ENCODE data around the gene ATN1. TPM values are rescaled to one million over a fixed set of nuclear protein-coding genes. Genes with fewer than 3 reads are reported as not detected.

The ATN1 gene
- total RNA-seq, 1 donor from 2014 or later = 8.9 TPM

DNA sequence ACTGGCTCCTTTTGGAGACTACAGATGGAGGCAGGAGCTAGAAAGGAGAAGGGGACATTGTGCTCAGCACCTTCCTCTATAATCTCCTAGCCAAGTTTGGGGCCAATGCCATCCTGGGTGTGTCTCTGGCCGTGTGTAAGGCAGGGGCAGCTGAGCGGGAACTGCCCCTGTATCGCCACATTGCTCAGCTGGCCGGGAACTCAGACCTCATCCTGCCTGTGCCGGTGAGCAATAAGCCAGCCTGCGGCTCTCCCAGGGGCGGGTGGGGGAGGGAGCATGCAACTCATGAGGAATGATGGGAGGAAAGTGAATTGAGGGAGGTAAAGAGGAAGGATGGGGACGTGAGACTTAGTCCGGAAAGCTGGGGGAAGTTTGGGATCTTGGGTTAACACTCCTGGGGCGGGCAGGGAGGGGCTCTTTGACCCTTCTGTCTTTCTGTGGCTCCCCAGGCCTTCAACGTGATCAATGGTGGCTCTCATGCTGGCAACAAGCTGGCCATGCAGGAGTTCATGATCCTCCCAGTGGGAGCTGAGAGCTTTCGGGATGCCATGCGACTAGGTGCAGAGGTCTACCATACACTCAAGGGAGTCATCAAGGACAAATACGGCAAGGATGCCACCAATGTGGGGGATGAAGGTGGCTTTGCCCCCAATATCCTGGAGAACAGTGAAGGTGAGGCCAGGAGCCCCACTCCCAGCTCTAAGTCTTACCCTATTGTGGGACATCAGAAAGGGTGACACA, 10.1 kb upstream of the ATN1 start:
- no peak overlapping the region for H3K4me3 Mint-ChIP-seq
- peaks cover 36% of the 10 kb centered on the region for H3K36me3 Mint-ChIP-seq
- H3K27ac Mint-ChIP-seq = no peak overlapping the region

DNA sequence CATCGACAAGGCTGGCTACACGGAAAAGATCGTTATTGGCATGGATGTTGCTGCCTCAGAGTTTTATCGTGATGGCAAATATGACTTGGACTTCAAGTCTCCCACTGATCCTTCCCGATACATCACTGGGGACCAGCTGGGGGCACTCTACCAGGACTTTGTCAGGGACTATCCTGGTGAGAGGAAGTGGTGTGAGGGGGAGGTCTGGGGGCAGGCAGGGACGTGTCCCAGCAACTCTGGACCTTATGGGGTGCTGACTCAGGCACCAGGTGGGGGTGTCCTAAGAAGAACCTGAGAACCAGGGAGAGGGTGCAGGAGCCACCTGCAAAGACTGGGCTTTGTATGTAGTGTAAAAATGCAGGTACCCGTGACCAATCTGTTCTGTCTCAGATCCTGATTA, 8.2 kb upstream of the ATN1 start:
- peaks cover 3% of the 10 kb centered on the region for H3K4me1 ChIP-seq
- H2AFZ ChIP-seq (replicated peaks) = no peak overlapping the region
- H3K9me3 Mint-ChIP-seq = no peaks in the 10 kb centered on the region
- H3K4me1 Mint-ChIP-seq = peaks cover 55% of the 10 kb centered on the region
- H3K79me2 ChIP-seq (ENCODE audit: low read depth) = peaks cover 22% of the 10 kb centered on the region
- no peaks in the 10 kb centered on the region for H3K27me3 ChIP-seq
- H3K36me3 Mint-ChIP-seq = peaks cover 40% of the 10 kb centered on the region
- H3K27ac Mint-ChIP-seq = no peak overlapping the region
- no peak overlapping the region for H3K27ac ChIP-seq
- H3K9ac ChIP-seq = no peak overlapping the region
- TF ChIP-seq, protein P1, sequence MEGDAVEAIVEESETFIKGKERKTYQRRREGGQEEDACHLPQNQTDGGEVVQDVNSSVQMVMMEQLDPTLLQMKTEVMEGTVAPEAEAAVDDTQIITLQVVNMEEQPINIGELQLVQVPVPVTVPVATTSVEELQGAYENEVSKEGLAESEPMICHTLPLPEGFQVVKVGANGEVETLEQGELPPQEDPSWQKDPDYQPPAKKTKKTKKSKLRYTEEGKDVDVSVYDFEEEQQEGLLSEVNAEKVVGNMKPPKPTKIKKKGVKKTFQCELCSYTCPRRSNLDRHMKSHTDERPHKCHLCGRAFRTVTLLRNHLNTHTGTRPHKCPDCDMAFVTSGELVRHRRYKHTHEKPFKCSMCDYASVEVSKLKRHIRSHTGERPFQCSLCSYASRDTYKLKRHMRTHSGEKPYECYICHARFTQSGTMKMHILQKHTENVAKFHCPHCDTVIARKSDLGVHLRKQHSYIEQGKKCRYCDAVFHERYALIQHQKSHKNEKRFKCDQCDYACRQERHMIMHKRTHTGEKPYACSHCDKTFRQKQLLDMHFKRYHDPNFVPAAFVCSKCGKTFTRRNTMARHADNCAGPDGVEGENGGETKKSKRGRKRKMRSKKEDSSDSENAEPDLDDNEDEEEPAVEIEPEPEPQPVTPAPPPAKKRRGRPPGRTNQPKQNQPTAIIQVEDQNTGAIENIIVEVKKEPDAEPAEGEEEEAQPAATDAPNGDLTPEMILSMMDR (IDR thresholded peaks at IDR 0.05) = no peak
- TF ChIP-seq EZH2phosphoT487 (IDR thresholded peaks at IDR 0.05) = no peak
- no peak for TF ChIP-seq EZH2 (IDR thresholded peaks at IDR 0.05)
- peaks cover 37% of the 10 kb centered on the region for H4K20me1 ChIP-seq (ENCODE audit: low read depth)
- no peak overlapping the region for H3K4me2 ChIP-seq
- no peak overlapping the region for H3K4me3 ChIP-seq
- no peak overlapping the region for H3K4me3 Mint-ChIP-seq
- H3K36me3 ChIP-seq = no peaks in the 10 kb centered on the region
- peaks cover 7% of the 10 kb centered on the region for H3K27me3 Mint-ChIP-seq (ENCODE audit: insufficient read depth, low read depth)
- H3K9me3 ChIP-seq (ENCODE audit: low read depth) = no peaks in the 10 kb centered on the region
- peaks cover 35% of the 10 kb centered on the region for H3F3A ChIP-seq (ENCODE audit: low read depth)
- DNase-seq (ENCODE audit: low spot score) = no peak

More for the DNA sequence above, 10.1 kb upstream of the ATN1 start:
- no peak overlapping the region for H3K4me3 ChIP-seq
- H3K36me3 ChIP-seq = no peaks in the 10 kb centered on the region
- no peak for TF ChIP-seq EZH2phosphoT487 (IDR thresholded peaks at IDR 0.05)
- TF ChIP-seq, protein P1 (IDR thresholded peaks at IDR 0.05) = no peak
- TF ChIP-seq EZH2 (IDR thresholded peaks at IDR 0.05) = no peak
- Mint-ChIP-seq H3K9me3 (no peaks in the 10 kb centered on the region), H3K27me3 (ENCODE audit: insufficient read depth, low read depth) (peaks cover 5% of the 10 kb centered on the region), H3K4me1 (peaks cover 49% of the 10 kb centered on the region)
- no peak overlapping the region for H3K9ac ChIP-seq
- no peaks in the 10 kb centered on the region for H3K9me3 ChIP-seq (ENCODE audit: low read depth)
- no peak overlapping the region for H3K4me2 ChIP-seq
- no peak overlapping the region for H2AFZ ChIP-seq (replicated peaks)
- peaks cover 31% of the 10 kb centered on the region for H3K79me2 ChIP-seq (ENCODE audit: low read depth)
- H3K27ac ChIP-seq = no peak overlapping the region
- H3F3A ChIP-seq (ENCODE audit: low read depth) = peaks cover 27% of the 10 kb centered on the region
- H3K4me1 ChIP-seq = peaks cover 13% of the 10 kb centered on the region
- no peak for DNase-seq (ENCODE audit: low spot score)
- no peaks in the 10 kb centered on the region for H3K27me3 ChIP-seq
- peaks cover 29% of the 10 kb centered on the region for H4K20me1 ChIP-seq (ENCODE audit: low read depth)

DNA sequence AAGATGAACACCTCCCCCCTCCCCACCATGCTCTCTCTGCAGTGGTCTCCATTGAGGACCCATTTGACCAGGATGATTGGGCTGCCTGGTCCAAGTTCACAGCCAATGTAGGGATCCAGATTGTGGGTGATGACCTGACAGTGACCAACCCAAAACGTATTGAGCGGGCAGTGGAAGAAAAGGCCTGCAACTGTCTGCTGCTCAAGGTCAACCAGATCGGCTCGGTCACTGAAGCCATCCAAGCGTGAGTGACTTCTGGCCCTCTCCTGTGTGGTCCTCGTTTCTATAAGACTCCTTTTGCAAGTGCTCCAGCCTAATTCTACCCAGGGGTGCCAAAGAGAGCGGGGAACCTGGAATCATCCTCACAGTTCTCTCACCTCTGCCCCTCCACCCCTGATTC, 6.2 kb upstream of the ATN1 start:
- Histone ChIP-seq H3K36me3 (no peaks in the 10 kb centered on the region), H2AFZ (replicated peaks) (no peak overlapping the region), H3K4me1 (peaks cover 20% of the 10 kb centered on the region), H3K27me3 (no peaks in the 10 kb centered on the region), H3K9me3 (ENCODE audit: low read depth) (no peaks in the 10 kb centered on the region), H3K79me2 (ENCODE audit: low read depth) (peaks cover 8% of the 10 kb centered on the region), H3F3A (ENCODE audit: low read depth) (peaks cover 45% of the 10 kb centered on the region), H4K20me1 (ENCODE audit: low read depth) (peaks cover 29% of the 10 kb centered on the region), H3K4me3 (no peak overlapping the region), H3K27ac (no peak overlapping the region), H3K9ac (no peak overlapping the region), H3K4me2 (no peak overlapping the region)
- TF ChIP-seq, protein P1 (IDR thresholded peaks at IDR 0.05) = no peak
- no peak for TF ChIP-seq EZH2 (IDR thresholded peaks at IDR 0.05)
- no peak for TF ChIP-seq EZH2phosphoT487 (IDR thresholded peaks at IDR 0.05)
- no peak for DNase-seq (ENCODE audit: low spot score)
- Mint-ChIP-seq H3K4me3 (peak overlapping the region; percentile 59), H3K36me3 (peaks cover 33% of the 10 kb centered on the region), H3K27me3 (ENCODE audit: insufficient read depth, low read depth) (peaks cover 10% of the 10 kb centered on the region), H3K4me1 (peaks cover 58% of the 10 kb centered on the region), H3K9me3 (no peaks in the 10 kb centered on the region), H3K27ac (no peak overlapping the region)

Data from neural progenitor cell (in vitro differentiated cells).